Vagina (tissue), 2 donors: ENCODE results near the gene FBXW11.
"Not testable (repeated sequence)": the region's sequence is repeated elsewhere in the genome, so short reads cannot be mapped to it uniquely, and the experiment has no call there.

ENCODE experiments used
- CTCF ChIP-seq, 3 experiments: fragments of 450-650 bp in 2 of 3; fragments of 200-600 bp in 1 of 3; sonication (generic) in 1 of 3; IDR thresholded peaks; one replicate each; pipeline ENCODE4 v1.5.1; 2017 to 2019; ENCODE audit warnings: antibody characterized with exemption in 3 of 3, mild to moderate bottlenecking in 2 of 3, moderate library complexity in 2 of 3
- POLR2AphosphoS5 ChIP-seq, 2 donors: sonication (generic); formaldehyde crosslinking; IDR thresholded peaks; one replicate each; pipeline ENCODE4 v1.9.0; 2017; ENCODE audit warnings: antibody characterized with exemption in 2 of 2, mild to moderate bottlenecking in 2 of 2, low read depth in 1 of 2; ENCODE audit not compliant: insufficient read depth in 1 of 2

DNA sequence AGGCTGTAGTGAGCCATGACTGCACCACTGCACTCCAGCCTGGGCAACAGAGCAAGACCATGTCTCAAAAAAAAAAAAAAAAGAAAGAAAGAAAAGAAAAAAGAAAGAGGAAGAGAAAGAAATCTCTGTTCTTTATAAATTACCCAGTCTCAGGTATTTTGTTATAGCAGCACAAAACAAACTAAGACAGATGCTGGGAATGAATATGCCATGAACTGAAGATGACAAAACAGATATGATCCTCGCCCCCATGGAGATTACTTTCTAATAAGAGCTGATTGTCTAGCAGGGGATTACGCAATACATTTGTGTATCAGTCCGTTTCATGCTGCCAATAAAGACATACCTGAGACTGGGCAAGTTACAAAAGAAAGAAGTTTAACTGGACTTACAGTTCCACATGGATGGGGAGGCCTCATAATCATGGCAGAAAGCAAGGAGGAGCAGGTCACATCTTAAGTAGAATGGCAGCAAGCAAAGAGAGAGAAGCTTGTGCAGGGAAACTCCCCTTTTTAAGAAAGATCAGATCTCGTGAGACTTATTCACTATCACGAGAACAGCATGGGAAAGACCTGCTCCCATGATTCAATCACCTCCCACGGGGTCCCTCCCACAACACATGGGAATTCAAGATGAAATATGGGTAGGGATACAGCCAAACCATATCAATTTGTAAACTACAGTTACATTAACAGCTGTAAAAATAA, 29.0 kb downstream of the FBXW11 start:
- TF ChIP-seq CTCF (IDR thresholded peaks at IDR 0.05); POLR2AphosphoS5 (IDR thresholded peaks at IDR 0.05; ENCODE audit: insufficient read depth in 1 of 2, low read depth in 1 of 2): not testable (repeated sequence)
